Activated CD4-positive, CD25-positive, alpha-beta regulatory T cell treated with anti-CD3 and anti-CD28 coated beads, Interleukin-2, amount 50 U/mL, for 24 hours (primary cell): Measurements from ENCODE around the gene FGFRL1.
A peak's percentile ranks its signal among the peaks of the same experiment; 100 is the strongest.
"Not testable (repeated sequence)": the region's sequence is repeated elsewhere in the genome, so short reads cannot be mapped to it uniquely, and the experiment has no call there.

ENCODE experiments used
- ATAC-seq, 2 donors: fragments of 150-1000 bp; cut with Tn5 transposase; one replicate each; pipeline ENCODE4 v1.10.0; 2021; ENCODE audit warnings: mild to moderate bottlenecking in 1 of 2, moderate library complexity in 1 of 2

The FGFRL1 gene

DNA sequence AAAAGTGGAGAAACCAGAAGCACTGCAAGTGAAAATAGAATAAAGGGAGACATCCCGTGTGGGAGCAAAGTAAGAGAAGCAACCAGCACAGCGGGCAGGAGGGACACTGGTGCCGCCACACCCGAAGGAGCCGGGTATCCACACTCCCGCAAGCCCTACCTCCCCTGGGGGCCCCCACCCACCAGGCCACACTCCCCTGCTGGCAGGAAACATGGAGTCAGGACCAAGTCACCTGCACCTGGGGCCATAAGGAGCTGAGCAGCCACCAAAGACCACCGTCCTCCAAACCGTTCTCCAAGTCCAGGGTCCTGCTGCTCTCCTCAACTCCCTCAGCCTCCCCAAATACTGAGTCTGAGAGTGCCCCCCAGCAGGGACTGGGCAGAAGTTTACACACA lies 30.5 kb downstream of the FGFRL1 start:
- no peak for ATAC-seq

- ATAC-seq: no peak
Observed at GRCh38 chr4:1042352-1043055, 31.1 kb downstream of the FGFRL1 start.

- ATAC-seq: no peak
Observed at GRCh38 chr4:1043162-1043561, 31.7 kb downstream of the FGFRL1 start.

DNA sequence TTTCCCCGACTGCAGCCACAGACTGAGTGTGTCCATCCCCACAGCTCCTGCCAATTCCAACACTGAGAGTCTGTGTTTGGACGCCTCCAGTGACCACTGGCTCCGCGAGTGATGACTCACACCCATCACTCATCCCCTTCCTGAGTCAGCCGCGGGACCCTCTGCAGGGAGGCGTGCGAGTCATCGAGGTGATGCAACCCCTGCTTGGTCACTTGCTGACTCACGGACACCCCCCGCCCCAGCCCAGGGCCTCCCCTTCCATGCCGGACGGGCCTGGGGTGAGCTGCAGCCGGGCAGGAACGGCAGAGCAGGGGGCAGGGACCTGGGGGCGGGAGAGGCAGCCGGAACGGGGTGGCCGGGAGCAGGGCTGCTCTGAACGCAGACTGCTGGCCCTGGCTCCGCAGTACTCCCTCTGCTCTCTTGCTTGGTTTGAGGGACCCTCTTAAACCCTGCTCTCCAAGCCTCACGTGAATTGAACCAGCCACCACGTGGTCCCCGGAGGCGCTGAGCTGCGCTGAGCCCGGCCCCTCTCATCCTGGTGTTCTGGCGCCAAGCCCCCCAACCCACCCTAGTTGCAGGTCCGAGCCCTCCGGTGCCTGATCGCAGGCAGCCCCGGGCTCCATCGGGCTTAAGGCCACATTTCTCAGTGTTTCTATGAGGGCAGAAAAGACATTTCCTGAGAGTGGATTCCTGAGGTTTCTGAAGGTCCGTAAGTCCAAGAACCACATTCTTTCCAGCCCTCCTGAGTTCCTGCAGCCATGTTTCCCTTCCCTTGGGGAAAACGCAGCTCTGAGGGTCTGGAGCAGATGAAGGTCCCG lies 32.4 kb downstream of the FGFRL1 start:
- peak; percentile 45 to 52 for ATAC-seq

DNA sequence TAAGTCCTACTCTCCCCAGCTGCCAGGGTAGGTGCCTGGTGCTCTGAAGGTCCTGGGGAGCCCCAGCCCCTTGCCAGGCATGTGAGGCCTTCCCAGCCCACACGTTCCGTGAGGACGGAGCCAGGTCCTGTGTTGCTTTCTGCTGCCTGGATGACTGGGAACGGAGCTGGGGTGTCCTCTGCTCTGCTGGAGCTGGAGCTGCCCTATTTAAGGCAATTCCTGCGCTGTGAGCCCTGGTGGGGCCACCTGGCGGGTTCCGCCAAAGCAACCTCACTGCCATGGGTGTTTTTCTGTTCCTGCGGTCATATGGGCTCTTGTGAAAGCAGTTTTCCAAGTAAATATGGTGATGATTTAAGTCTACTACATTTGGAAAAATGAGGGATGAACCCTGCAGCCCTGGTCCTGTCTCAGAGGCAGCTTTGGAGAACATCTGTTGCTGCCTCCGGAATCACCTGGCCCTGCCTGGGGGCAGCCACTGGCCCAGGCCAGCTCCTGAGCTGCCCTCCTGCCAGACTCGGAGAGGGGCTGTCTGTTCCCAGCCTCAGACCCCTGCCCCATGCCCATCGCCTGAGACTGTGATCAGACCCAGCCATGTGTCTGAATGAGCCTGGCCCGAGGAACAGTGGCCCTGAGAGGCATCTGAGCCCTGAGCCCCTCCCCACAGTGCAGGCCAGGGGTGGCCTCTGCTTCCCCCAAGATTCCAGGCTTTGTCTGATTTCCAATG lies 33.2 kb downstream of the FGFRL1 start:
- ATAC-seq: no peak

GRCh38 chr4:1045193-1045594 lies 33.8 kb downstream of the FGFRL1 start:
- ATAC-seq: no peak

DNA sequence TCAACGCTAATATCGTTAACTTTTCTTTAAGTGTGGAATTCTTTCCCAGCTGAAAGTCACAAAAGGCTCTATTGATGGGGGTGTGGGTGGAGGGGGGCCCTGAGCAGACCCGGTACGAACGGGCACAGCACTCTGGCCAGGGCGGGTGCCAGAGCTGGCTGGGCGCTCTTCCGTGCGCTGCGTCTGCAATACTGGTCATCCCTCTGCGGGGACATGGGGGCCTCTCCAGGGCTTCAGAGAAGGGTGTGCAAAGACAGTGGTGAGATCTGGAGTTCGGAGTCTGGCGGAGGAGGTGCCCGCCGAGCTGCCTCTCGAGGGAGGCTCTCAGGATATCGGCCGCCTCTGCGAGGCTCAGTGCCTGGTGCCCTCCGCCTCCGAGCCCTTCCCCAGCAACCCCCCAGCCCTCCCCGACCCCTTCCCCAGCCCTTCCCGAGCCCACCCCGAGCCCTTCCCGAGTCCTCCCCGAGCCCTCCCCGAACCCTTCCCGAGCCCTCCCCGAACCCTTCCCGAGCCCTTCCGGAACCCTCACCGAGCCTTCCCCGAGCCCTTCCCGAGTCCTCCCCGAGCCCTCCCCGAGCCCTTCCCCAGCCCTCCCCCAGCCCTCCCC lies 34.3 kb downstream of the FGFRL1 start:
- no peak for ATAC-seq

GRCh38 chr4:1046581-1047011 lies 35.2 kb downstream of the FGFRL1 start:
- ATAC-seq: not testable (repeated sequence)

GRCh38 chr4:1047106-1047975 lies 35.9 kb downstream of the FGFRL1 start:
- ATAC-seq: no peak

GRCh38 chr4:1047976-1048772 lies 36.7 kb downstream of the FGFRL1 start:
- no peak for ATAC-seq

DNA sequence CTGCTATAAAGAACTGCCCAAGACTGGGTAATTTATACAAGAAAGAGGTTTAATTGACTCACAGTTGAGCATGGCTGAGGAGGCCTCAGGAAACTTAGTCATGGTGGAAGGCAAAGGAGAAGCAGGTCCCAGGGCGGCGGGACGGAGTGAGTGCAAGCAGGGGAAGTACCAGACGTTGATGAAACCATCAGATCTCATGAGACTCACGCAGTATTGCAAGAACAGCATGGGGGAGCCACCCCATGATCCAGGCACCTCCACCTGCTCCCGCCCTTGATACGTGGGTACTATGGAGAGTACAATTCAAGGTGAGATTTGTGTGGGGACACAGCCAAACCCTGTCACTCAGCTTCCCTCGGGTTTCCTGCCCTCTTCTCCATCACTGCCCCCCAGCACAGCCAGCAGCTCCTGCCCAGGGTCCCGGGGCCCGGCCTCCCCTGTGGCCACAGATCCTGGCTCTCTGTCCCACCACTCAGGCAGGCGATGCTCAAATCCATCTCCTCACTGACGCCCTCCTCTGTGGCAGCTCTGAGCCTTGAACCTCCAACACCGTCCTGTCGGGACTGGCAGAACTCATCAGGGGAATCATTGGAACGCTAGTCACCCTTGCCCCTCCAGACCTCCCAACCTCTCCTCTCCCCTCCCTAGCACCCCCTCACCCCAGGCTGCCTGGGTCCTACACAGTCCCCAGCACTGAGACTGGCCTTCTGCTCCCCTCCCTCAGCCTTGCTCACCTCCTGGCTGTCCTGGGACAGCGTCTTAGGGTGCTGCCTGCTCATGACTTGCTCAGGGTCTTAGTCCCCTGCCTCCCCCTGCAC lies 37.6 kb downstream of the FGFRL1 start:
- ATAC-seq: peak; percentile 72 to 85

DNA sequence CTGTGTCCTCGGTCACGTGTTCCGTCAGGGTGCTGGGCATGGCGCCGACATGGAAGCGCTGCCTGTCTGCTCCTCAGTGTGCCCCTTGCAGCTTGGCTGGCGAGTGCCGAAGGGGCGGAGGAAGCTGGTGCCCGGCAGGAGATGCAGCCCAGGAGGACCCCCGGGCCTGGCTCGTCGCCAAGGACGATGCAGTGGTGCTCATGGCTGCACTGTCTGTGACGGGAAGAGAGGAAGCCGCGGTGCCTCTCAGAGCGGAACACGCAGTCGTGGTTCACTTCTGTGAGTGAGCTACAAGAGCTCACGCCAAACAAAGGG lies 38.1 kb downstream of the FGFRL1 start:
- ATAC-seq: no peak

DNA sequence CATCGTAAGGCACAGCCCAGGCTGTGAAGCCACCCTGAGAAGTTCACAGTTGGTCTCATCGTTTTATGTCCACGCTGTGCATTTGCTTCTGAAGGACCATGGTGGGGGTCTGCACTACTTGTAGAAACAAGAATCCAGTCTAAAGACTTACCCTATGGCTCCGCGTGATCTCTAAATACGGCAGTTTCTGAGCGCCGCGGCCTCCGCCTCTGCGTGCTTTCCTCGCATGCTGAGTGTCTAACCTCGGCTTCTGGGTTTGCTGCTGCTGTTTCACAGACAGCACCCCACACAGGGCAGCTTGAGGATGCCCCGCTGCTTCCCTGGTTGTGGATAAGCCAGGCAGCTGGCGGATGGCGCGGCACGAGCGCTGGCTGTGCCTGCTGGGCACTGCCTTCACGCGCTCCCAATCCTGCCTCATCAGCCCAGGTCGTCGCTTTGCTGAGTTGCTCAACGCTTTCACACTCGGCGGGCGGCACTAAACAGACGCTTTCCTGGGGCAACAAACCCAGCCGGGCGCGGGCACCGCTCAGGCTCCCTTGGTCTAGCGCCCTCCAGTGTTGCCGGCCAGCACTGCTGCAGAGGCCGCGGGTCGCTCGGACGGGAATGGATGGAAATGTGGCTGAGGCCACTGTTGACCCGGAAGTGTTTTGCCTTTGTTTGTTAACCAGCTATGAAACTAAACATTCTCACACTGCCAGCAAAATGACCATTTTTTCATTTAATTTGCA lies 39.2 kb downstream of the FGFRL1 start:
- no peak for ATAC-seq

- ATAC-seq: no peak
Observed at GRCh38 chr4:1051472-1051871, 40.0 kb downstream of the FGFRL1 start.

- no peak for ATAC-seq
Observed at GRCh38 chr4:1052231-1052671, 40.8 kb downstream of the FGFRL1 start.

DNA sequence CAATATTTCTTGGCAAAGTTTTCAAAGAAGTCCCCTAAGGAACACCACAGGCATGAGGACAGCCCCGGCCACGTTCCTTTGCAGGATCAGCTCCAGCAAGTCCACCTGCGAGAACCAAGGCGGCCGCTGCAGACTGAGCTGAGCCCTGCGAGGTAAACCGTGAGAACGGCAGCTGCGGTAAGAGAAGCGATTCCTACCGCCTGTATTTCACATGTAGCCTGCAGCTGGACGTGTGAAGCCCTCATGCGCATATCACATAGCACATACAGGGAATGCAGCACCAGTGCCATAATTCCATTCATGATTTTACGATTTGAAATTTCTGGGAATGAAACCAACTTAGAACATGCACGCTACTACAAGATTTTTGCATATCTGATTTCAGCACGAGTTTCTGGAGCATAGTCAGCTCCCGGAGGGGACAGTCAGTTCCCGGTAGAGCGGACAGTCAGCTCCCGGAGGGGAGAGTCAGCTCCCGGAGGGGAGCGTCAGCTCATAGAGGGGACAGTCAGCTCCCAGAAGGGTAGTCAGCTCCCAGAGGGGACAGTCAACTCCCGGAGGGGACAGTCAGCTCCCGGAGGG lies 41.7 kb downstream of the FGFRL1 start:
- no peak for ATAC-seq

DNA sequence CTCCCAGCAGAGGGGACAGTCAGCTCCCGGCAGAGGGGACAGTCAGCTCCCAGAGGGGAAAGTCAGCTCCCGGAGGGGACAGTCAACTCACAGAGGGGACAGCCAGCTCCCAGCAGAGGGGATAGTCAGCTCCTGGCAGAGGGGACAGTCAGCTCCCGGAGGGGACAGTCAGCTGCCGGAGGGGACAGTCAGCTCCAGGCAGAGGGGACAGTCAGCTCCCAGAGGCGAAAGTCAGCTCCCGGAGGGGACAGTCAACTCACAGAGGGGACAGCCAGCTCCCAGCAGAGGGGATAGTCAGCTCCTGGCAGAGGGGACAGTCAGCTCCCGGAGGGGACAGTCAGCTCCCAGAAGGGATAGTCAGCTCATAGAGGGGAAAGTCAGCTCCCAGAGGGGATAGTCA lies 42.5 kb downstream of the FGFRL1 start:
- not testable (repeated sequence) for ATAC-seq

DNA sequence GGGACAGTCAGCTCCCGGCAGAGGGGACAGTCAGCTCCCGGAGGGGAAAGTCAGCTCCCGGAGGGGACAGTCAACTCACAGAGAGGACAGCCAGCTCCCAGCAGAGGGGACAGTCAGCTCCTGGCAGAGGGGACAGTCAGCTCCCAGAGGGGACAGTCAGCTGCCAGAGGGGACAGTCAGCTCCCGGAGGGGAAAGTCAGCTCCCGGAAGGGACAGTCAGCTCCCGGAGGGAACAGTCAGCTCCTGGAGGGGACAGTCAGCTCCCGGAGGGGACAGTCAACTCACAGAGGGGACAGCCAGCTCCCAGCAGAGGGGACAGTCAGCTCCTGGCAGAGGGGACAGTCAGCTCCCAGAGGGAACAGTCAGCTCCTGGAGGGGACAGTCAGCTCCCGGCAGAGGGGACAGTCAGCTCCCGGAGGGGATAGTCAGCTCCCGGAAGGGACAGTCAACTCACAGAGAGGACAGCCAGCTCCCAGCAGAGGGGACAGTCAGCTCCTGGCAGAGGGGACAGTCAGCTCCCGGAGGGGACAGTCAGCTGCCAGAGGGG lies 43.3 kb downstream of the FGFRL1 start:
- not testable (repeated sequence) for ATAC-seq

- ATAC-seq: peak; percentile 5 to 45
Observed at GRCh38 chr4:1055243-1055701, 43.8 kb downstream of the FGFRL1 start.
